ENCODE measurements around the gene HAO1. TPM values are rescaled to one million over a fixed set of nuclear protein-coding genes. Genes with fewer than 3 reads are reported as not detected.

The HAO1 gene
- total RNA-seq, 1 donor from 2014 or later: not detected

GRCh38 chr20:7950387-7950786 lies 10.1 kb upstream of the HAO1 start:
- no peak for DNase-seq
- peaks cover 4% of the 10 kb centered on the region for H3K4me1 Mint-ChIP-seq (ENCODE audit: low read depth, unreplicated experiment)
- no peak overlapping the region for H3K27ac Mint-ChIP-seq (ENCODE audit: unreplicated experiment)
- H3K27me3 Mint-ChIP-seq (ENCODE audit: unreplicated experiment): no peaks in the 10 kb centered on the region
- TF ChIP-seq CTCF (IDR thresholded peaks at IDR 0.05; ENCODE audit: partially characterized antibody, unreplicated experiment): no peak
- H3K4me3 Mint-ChIP-seq (ENCODE audit: unreplicated experiment): no peak overlapping the region
- H3K9me3 Mint-ChIP-seq (ENCODE audit: unreplicated experiment): peaks cover 3% of the 10 kb centered on the region
- H3K36me3 Mint-ChIP-seq (ENCODE audit: unreplicated experiment): peaks cover 18% of the 10 kb centered on the region

- Mint-ChIP-seq H3K4me1 (ENCODE audit: low read depth, unreplicated experiment) (peaks cover 5% of the 10 kb centered on the region), H3K36me3 (ENCODE audit: unreplicated experiment) (peaks cover 8% of the 10 kb centered on the region)
Observed at GRCh38 chr20:7943891-7944290, 3.6 kb upstream of the HAO1 start.

GRCh38 chr20:7939663-7940062 lies 595 bp downstream of the HAO1 start:
- H3K27me3 Mint-ChIP-seq (ENCODE audit: unreplicated experiment): no peaks in the 10 kb centered on the region
- no peak for DNase-seq
- H3K4me1 Mint-ChIP-seq (ENCODE audit: low read depth, unreplicated experiment): no peaks in the 10 kb centered on the region
- peaks cover 3% of the 10 kb centered on the region for H3K9me3 Mint-ChIP-seq (ENCODE audit: unreplicated experiment)
- no peak for TF ChIP-seq CTCF (IDR thresholded peaks at IDR 0.05; ENCODE audit: partially characterized antibody, unreplicated experiment)
- H3K27ac Mint-ChIP-seq (ENCODE audit: unreplicated experiment): no peak overlapping the region
- H3K36me3 Mint-ChIP-seq (ENCODE audit: unreplicated experiment): no peaks in the 10 kb centered on the region
- H3K4me3 Mint-ChIP-seq (ENCODE audit: unreplicated experiment): no peak overlapping the region

More at GRCh38 chr20:7943891-7944290, 3.6 kb upstream of the HAO1 start:
- Mint-ChIP-seq H3K9me3 (ENCODE audit: unreplicated experiment) (peaks cover 3% of the 10 kb centered on the region), H3K27ac (ENCODE audit: unreplicated experiment) (no peak overlapping the region), H3K27me3 (ENCODE audit: unreplicated experiment) (no peaks in the 10 kb centered on the region), H3K4me3 (ENCODE audit: unreplicated experiment) (no peak overlapping the region)
- no peak for DNase-seq
- TF ChIP-seq CTCF (IDR thresholded peaks at IDR 0.05; ENCODE audit: partially characterized antibody, unreplicated experiment): no peak

GRCh38 chr20:7938058-7938457 lies 2.2 kb downstream of the HAO1 start:
- no peak for DNase-seq
- H3K4me3 Mint-ChIP-seq (ENCODE audit: unreplicated experiment): no peak overlapping the region
- no peaks in the 10 kb centered on the region for H3K36me3 Mint-ChIP-seq (ENCODE audit: unreplicated experiment)
- no peak overlapping the region for H3K27ac Mint-ChIP-seq (ENCODE audit: unreplicated experiment)
- no peaks in the 10 kb centered on the region for H3K4me1 Mint-ChIP-seq (ENCODE audit: low read depth, unreplicated experiment)
- H3K27me3 Mint-ChIP-seq (ENCODE audit: unreplicated experiment): no peaks in the 10 kb centered on the region
- H3K9me3 Mint-ChIP-seq (ENCODE audit: unreplicated experiment): peaks cover 3% of the 10 kb centered on the region
- no peak for TF ChIP-seq CTCF (IDR thresholded peaks at IDR 0.05; ENCODE audit: partially characterized antibody, unreplicated experiment)

- H3K27me3 Mint-ChIP-seq (ENCODE audit: unreplicated experiment): no peaks in the 10 kb centered on the region
- no peak overlapping the region for H3K4me3 Mint-ChIP-seq (ENCODE audit: unreplicated experiment)
Observed at GRCh38 chr20:7937328-7937727, 2.9 kb downstream of the HAO1 start.

More at GRCh38 chr20:7937328-7937727, 2.9 kb downstream of the HAO1 start:
- Mint-ChIP-seq H3K27ac (ENCODE audit: unreplicated experiment) (no peak overlapping the region), H3K9me3 (ENCODE audit: unreplicated experiment) (no peaks in the 10 kb centered on the region), H3K4me1 (ENCODE audit: low read depth, unreplicated experiment) (no peaks in the 10 kb centered on the region), H3K36me3 (ENCODE audit: unreplicated experiment) (no peaks in the 10 kb centered on the region)
- DNase-seq: no peak
- TF ChIP-seq CTCF (IDR thresholded peaks at IDR 0.05; ENCODE audit: partially characterized antibody, unreplicated experiment): no peak

All from glutamatergic neuron (in vitro differentiated cells).